HG03571 (cell line): Measurements from ENCODE around the gene PRDM16.
"Not testable (repeated sequence)": the region's sequence is repeated elsewhere in the genome, so short reads cannot be mapped to it uniquely, and the experiment has no call there.

Experiments
- ATAC-seq: cut with Tn5 transposase; IDR thresholded peaks from one replicate; pipeline ENCODE4 v1.9.1; 2021; ENCODE audit not compliant: unreplicated experiment

The PRDM16 gene

DNA sequence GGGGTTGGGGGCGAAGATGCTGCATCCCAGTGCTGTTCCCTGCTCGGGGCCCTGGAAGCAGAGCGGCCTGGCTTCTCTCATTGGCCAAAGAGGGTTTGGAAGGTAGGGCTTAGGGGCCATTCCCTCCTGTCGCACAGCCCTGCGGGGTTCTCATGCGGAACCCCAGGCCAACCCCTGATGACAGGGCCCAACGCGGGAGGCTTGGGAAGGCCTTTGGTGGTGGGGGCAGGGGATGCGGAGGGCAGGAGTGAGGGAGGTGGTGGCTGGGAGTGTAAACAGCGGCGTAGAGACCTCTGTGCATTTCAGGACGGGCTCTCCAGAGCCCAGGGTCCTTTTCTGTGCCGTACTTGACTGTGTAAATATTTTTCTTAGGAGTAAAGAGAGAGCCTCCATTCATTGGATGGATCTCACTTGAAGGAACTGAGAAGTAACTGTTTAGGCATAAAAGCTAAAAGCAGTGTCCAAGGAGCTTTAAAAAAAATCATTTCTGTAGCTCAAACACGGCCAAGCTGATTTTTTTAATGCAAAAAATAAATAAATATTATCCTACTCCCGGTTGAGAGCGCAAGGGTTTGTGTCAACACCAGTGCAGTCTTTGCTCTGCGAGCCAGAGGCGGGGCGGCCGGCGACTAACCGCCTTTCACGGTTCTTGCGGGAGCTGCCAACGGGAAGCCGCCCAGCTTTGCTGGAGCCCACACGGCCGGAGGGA is 169.1 kb downstream of the PRDM16 start:
- no peak for ATAC-seq

DNA sequence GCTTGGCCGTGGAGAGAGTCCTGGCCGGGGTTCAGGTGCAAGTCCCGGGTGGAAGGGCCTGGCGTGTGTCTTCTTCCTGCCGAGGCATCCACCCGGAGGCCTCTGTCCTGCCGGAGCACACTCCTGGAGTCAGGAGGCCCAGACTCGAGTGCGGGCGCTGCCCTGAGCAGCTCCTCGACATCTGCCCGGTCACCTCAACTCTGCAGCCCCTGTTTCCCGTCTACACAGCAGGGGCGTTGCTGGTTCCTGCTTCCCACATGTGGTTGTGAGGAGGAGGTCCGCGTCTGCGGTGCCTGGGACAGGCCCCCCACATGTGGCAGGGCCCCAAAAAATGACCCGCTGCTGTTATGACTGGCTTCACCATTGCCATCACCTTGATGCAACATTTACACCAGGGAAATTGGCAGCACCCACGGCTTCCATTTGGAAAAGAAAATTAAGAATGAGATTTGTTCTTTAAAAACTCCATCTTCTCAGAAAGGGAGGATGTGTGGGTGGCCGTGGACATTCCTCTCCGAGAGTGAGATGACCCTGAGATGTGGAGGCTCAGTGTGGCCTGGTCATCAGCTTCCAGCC is 169.8 kb downstream of the PRDM16 start:
- ATAC-seq = no peak

DNA sequence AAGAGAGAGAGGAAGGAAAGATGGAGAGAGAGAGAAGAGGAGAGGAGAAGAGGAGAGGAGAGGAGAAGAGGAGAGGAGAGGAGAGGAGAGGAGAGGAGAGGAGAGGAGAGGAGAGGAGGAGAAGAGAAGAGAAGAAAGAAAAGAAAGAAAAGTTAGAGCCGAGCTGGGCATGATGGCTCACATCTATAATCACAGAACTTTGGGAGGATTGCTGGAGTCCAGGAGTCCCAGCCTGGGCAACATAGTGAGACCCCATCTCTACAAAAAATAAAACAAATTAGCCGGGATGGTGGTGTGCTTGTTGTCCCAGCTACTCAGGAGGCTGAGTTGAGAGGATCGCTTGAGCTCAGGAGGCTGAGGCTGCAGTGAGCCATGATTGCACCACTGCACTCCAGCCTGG is 171.0 kb downstream of the PRDM16 start:
- ATAC-seq = not testable (repeated sequence)

DNA sequence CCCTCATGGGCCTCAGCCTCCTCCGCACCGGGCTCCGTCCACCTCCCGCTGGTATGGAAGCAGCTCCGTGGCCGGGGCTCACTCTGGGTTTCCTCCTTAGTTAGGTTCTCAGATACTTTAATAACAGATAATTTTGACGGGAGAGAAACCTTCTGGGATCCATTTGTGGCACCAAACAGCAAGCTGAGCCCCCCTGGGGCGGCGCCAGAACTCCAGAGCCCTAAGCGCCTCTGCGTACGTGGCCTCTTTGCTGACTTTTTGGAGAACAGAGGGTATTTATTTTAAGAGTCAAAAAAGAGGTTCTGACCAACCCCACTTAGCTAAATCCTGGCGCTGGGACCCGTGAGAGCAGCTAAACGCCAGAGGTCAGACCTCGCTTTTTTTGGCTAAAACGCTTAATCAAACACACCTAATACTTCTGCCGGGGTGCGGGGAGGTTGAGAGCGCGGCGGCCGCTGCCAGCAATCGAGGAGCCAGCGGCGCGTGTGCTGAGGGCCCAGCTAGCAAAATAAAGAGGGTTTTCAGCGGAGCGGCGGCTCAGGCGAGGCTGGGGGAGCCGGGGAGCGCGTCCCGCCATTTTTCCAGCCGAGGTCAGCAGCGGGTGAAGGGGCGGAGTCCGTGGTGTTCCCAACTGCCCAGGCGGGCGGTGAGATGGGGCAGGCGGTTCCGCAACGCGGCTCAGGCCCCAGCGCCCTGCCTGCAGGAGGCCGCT is 171.7 kb downstream of the PRDM16 start:
- no peak for ATAC-seq

DNA sequence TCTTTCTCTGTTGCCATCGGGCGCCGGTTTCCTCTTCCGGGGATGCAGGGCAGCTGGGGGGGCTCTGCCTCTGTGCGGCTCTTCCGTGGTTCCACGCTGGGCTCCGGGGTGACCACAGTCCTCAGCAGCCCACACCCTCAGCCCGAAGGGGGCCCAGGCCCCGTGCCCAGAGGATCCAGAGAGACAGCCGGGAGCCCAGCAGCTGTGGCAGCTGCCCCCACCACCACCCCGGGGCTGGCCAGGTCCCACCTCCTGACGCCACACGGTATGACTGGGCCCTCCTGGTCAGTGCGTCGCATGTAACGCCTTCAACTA is 172.2 kb downstream of the PRDM16 start:
- no peak for ATAC-seq

DNA sequence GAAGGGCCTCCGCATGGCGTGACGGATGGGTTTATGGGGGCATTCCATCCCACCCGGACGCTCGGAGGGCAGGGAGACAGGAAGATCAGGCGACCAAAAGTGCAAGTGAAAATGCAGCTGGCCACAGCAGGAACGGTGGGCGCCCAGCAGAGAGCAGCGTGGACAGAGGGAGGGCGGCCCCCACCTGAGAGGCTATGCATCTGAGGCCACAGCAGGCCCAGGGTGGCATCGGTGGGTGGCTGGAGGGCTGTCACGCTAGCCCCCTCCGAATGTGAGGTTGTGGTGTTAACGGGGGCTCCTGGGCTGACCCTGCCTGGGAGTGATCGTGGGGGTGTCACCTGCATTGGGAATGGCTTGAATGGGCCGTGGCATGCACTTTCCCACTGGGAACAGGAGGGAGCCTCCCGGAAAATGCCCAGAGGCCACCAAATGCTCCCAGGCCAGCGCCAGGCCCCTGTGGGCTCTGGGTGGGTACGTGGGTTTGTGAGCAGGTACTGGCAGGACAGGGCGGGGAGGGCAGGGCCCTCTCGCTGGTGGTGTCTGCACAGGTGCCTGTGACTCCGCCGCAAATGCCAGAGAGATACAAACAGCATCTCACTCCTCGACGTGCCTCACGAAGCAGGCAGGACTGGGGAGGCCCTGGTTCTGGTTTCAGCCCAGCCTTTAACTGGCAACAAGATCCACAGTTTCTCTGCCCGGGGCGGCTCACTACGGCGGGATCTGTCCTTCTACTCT is 172.8 kb downstream of the PRDM16 start:
- no peak for ATAC-seq

DNA sequence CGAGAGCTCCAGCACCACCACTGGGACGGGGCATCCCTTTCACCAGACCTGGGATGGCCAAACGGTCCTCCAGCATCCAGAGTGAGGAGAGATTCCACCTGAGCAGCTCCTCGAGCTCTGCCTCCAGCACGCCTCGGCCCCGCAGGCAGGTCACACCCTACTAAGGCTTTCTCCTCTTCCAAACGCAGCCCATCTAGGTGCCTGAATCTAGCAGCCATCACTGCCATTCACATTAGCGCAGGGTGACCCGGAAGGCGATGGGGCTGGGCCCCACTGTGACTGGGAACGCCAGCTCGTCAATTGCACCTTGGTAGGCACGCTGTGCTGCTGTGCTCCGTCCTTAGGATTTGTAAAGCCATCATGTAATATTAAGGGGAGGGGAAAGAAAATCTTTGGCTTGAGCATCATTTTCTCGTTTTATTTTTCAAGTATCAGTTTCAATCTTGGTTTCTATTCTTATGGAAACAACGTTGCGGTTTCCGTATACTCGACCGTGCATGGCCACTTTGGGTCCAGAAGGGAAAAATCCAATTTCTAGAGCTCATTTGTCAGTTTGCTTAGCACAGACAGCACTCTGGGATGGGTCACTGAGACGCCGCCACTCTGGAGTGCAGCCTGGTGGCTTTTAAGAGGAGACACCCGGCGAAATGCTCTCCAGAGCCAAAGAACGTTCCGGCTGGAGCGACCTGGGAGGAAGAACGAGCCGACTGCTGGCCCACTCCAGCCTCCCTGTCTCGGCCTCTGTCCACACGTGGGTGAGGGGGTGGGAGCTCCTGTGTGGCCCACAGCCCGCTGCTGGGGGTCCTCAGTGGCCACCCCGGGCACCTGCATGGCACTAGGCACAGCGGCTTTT is 173.6 kb downstream of the PRDM16 start:
- ATAC-seq = no peak

DNA sequence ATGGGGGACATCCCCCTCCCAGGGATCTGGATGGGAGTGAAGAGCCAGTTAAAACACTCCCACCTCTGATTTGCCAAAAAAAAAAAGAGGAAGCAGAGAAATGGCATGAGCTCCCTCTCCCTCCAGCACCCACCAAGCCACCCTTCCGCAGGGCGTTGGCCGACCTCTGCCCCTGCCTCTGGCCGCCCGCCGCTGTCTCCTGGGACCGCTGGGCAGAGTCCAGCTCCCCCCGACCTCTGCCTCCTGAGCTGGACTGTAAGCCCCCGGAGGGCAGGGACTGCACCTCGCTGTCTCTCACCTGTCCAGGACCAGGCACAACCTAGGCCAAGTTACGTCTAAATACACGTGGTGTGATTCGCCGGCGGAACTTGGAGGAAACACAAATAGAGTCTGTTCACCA is 174.3 kb downstream of the PRDM16 start:
- no peak for ATAC-seq

DNA sequence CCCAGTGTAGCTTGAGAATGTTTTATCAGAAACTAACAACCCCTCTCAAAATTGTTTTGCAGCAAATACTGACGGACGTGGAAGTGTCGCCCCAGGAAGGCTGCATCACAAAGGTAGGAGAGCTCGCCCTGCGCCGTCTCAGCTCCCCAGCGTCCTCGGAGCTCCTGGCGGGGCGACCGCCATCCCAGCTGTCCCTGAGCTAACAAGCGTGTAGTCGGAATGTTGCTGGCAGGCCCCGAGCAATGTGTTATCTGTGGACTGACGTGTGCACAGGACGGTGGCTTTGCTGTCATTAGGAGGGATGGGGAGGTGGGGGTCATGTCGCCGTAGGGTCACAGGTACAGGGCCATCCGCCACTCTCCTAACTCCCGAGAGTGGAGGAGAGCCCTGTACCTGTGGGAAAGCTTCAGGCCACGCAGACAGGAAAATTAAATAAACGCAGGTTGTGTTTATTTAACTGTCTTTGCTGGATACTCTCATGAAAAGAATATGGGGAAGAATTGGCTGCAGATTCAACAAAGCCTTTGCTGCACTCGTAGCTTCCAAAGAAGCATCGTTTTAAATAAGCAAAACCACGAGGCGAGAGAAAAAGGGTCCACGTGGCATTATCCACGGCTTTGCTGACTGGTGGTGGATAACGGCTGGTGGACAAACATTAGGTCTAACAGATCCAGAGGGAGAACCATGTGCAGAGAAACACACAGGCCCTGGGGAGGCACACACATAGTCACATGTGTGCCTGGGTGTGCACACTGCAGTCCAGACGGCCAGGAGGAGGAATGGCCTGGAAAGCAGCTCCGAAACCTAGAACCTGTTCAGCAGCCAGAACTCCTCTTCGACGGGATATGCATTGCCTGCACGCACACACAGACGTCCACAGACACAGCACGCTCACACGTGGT is 175.3 kb downstream of the PRDM16 start:
- no peak for ATAC-seq

DNA sequence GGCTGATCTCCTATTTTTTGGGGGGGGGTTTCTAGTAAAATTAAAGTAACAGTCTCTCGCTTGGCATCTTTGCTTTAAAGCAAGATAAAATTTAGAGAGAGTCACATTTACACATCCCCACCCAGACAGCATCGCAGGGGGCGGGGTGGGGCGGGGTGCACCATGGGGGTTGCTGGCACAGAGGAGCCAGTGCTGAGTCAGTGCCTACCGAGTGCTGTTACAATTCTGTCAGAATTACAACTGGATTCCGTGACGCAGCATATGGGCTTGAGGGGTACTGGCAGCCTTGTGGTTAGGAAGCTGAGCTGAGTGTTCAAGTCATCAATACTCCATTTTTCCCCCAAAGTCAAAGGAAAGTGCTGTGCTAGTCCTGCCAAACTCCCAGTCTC is 175.9 kb downstream of the PRDM16 start:
- no peak for ATAC-seq

DNA sequence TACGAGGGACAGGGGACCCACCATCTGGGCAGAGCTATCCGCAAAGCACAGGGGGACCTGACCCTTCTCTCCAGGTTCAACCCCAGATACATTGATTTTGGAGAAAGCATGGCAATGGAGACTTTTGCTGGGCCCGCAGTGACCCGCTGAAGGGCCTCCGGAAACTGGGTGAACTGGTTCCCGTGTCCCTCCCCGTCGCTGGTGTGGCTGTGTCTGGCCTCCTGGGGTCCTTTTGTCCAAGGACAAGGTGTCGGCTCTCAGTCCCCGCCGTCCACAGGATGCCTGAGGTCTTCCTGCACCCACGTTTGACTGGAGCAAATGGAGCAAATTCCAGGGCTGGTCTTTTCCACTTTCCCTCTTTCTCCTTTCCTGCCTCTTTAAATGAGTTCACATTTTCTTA is 176.3 kb downstream of the PRDM16 start:
- no peak for ATAC-seq

DNA sequence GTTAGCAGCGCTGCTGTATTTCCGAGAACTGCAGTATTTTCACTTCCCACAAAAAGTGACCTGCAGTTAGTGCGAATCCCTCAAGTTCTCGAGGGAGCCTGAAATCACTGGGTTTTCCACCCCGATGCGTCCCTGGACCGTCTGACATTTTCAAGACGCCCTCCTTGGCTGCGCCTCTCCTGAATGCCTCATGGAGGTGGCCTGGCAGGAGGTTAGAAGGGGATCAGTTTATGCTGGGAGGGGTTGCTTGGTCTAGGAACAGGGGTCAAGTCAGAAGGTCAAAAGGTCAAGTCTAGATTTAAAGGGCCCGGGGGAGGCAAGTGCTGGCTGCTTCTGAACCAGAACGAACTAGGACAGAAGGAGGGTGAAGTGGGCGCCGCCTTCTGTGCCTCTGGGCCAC is 176.8 kb downstream of the PRDM16 start:
- ATAC-seq = no peak

DNA sequence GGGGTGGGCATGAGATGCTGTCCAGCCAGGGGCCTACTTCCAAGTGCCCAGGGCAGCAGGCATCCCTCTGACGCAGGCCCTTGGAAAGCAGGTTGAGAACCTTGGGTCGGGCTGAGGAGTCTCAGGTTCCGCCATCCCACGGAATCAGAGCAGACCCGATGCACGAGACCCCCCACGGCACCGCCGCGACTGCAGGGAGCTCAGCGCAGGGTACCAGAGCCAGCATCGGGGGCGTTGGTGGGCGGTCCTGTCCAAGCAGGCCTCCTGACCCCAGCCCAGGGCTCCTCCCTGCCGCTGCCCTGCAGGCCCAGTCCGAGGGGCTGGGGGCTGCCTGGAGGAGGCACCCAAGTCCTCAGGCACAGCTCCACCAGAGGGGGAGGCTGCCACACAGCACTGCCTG is 177.2 kb downstream of the PRDM16 start:
- ATAC-seq = no peak

DNA sequence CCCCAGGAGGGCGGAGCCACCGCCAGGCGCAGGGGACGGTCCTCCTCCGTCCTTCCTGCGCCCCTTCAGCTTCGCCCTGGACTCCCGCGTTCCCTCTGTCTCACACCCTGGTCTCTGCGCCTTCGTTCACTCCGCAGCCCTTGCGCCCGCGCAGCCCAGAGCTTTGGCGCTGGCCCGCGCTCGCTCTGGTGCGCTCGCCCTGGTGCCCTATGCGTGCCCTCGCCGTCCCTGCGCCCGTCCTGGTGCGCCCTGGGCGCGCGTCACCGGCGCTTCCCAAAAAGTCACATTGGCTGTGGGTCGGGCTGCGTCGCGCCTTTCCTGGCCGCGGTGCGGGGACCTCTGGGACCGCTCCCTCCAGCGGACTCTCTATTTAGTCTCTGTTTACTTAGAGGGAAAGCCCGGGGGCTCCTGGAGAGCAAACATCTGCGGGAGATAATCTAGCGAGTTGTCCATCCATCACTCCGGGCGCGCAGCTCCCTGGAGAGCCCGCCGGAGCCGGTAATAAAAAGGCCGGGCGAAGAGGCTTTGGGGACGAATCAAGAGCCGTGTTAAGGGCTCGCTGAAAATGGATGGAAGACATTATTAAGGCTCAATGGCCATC is 178.6 kb downstream of the PRDM16 start:
- ATAC-seq = no peak

DNA sequence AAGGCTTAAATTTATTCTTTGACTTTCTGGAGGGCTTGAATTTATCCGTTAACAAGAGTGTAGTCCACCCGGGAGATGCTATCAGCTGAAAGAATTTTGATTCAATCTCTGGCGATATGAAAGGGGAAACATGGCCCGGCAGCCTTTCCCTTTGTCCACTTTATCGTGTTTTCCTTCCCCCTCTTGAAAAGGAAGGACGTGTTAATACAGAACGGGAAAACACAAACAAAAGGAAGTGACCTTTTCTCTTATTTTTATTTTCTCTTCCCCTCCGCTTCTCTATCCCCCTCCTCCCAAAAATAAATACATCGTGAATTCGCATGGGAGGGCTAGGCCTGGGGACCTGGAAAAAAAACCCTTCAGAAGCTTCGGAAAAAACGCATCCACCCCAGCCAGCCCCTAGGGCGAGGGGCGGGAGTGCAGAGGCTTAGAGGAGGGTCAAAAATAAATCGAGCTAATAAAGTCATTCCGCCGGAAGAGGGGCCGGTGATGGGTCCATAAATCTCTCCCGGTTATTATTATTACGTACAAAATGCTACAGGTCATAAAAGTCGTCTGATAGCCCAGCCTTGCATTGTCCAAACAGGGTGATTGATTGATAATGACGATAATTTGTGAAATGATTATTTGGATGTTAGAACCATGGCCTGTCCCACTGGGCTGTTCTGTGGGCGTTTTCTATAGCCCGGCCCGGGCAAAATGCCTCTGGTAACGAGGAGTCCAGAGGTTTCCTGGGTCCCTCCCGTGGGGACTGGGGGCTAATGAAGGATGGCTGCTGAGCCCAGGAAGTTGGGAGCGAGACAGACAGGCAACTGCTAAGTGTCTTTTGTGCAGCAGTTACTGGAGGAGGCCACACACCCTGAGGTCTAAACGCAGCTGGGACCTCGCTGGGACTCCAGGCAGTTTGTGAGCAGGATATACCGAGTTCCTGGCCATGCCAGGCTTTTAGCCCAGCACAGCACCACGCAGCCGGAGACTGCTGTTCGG is 179.4 kb downstream of the PRDM16 start:
- no peak for ATAC-seq

DNA sequence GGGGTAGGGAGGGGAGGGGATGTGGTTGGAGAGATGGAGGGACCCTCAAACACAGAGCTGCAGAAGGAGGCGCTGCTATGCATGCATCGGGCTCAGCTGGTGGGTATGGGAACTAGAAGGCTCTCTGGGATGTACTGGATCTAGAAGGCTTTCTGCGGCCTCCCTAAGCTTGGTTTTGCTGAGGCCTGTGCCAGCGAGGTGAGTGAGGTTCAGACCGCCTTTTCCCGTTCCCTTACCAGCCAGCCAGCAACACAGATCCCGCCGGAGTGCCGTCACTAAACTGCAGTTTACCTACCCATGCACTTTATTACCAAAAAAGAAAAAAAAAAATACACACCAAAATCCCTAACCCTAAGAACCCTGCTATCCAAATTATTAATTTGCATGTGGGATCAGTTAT is 180.2 kb downstream of the PRDM16 start:
- ATAC-seq = no peak

DNA sequence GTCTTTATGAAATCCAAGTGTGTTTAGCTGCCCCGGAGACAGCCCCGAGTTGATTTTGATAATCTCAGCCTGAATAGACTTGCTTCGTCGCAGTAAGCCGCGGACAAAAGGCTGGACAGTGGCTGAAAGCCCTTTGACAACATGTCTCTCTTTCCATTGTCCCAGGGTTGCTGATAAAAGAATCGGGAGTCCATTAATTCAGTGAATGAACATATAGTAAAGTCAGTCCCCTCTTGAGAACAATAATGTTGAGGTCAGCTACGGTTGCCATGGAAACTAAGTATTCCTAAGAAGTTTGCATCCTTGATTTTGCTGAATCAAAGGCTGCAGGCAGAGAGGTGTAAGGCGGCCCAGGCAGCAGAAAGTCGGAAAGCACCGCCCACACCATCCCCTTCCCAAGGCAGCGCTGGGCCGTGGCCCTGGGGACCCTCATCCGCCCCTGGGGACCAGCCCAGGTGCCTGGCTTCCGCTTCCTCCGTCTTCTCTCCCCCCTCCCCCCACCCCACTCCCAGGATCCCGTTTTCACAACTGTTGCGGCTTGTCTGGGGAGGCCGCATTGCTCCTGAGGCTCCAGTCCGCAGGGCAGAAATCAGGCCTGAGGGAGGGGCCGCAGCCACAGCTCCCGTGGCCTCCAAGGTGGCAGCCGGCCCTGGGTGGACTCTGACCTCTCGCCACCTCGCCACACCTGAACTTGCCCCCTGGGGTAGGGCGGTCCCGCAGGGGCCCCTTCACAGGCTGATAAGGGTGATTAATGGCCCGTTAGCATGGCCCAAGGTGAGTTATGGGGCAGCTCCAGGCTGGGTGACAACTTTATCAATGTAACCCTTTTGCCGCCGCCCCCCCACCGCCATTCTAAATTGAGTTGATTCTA is 180.9 kb downstream of the PRDM16 start:
- ATAC-seq = no peak
